Measurements from ENCODE around the gene SPZ1. TPM values are rescaled to one million over a fixed set of nuclear protein-coding genes. Genes with fewer than 3 reads are reported as not detected.

Gene SPZ1
- total RNA-seq, 3 donors from 2014 or later: not detected

GRCh38 chr5:80283360-80283759 lies 36.4 kb upstream of the SPZ1 start:
- intact Hi-C loops (cut with DNase I, micrococcal nuclease): no loop called here
- peaks cover 4% of the 10 kb centered on the region for H3K4me1 ChIP-seq (ENCODE audit: low read depth)
- no peak for TF ChIP-seq CTCF (IDR thresholded peaks at IDR 0.05)
- H3K9me3 ChIP-seq: no peaks in the 10 kb centered on the region
- no peak for ATAC-seq
- no peaks in the 10 kb centered on the region for H3K36me3 ChIP-seq (ENCODE audit: low read depth)
- DNase-seq: no peak
- no peak overlapping the region for H3K4me3 ChIP-seq

GRCh38 chr5:80284720-80285119 lies 35.1 kb upstream of the SPZ1 start:
- H3K36me3 ChIP-seq (ENCODE audit: low read depth): no peaks in the 10 kb centered on the region
- ATAC-seq (no peak), DNase-seq (no peak)
- H3K4me3 ChIP-seq: no peak overlapping the region
- peaks cover 4% of the 10 kb centered on the region for H3K4me1 ChIP-seq (ENCODE audit: low read depth)
- intact Hi-C loops (cut with DNase I, micrococcal nuclease): no loop called here
- no peak for TF ChIP-seq CTCF (IDR thresholded peaks at IDR 0.05)
- no peaks in the 10 kb centered on the region for H3K9me3 ChIP-seq

GRCh38 chr5:80288177-80288576 lies 31.6 kb upstream of the SPZ1 start:
- no peak for DNase-seq
- TF ChIP-seq CTCF (IDR thresholded peaks at IDR 0.05): no peak
- Histone ChIP-seq H3K36me3 (ENCODE audit: low read depth) (no peaks in the 10 kb centered on the region), H3K4me3 (no peak overlapping the region), H3K4me1 (ENCODE audit: low read depth) (no peaks in the 10 kb centered on the region), H3K9me3 (no peaks in the 10 kb centered on the region)
- no peak for ATAC-seq
- intact Hi-C loops (cut with DNase I, micrococcal nuclease): no loop called here

- DNase-seq (no peak), ATAC-seq (no peak)
- TF ChIP-seq CTCF (IDR thresholded peaks at IDR 0.05): no peak
- Histone ChIP-seq H3K4me3 (no peak overlapping the region), H3K9me3 (no peaks in the 10 kb centered on the region), H3K36me3 (ENCODE audit: low read depth) (no peaks in the 10 kb centered on the region), H3K4me1 (ENCODE audit: low read depth) (no peaks in the 10 kb centered on the region)
- intact Hi-C loops (cut with DNase I, micrococcal nuclease): no loop called here
Measured at GRCh38 chr5:80289320-80289719, 30.5 kb upstream of the SPZ1 start.

GRCh38 chr5:80291761-80292160 lies 28.0 kb upstream of the SPZ1 start:
- Histone ChIP-seq H3K9me3 (no peaks in the 10 kb centered on the region), H3K4me3 (no peak overlapping the region), H3K36me3 (ENCODE audit: low read depth) (no peaks in the 10 kb centered on the region), H3K4me1 (ENCODE audit: low read depth) (no peaks in the 10 kb centered on the region)
- ATAC-seq (no peak), DNase-seq (no peak)
- TF ChIP-seq CTCF (IDR thresholded peaks at IDR 0.05): no peak
- intact Hi-C loops (cut with DNase I, micrococcal nuclease): no loop called here

GRCh38 chr5:80296121-80296520 lies 23.7 kb upstream of the SPZ1 start:
- Histone ChIP-seq H3K4me3 (no peak overlapping the region), H3K9me3 (no peaks in the 10 kb centered on the region), H3K36me3 (ENCODE audit: low read depth) (no peaks in the 10 kb centered on the region), H3K4me1 (ENCODE audit: low read depth) (no peaks in the 10 kb centered on the region)
- intact Hi-C loops (cut with DNase I, micrococcal nuclease): no loop called here
- no peak for TF ChIP-seq CTCF (IDR thresholded peaks at IDR 0.05)
- ATAC-seq (no peak), DNase-seq (no peak)

Measured in mucosa of descending colon (tissue), 3 donors.